Measurements from ENCODE around the gene PRKRA. TPM values are rescaled to one million over a fixed set of nuclear protein-coding genes. Genes with fewer than 3 reads are reported as not detected.
"Not testable (repeated sequence)": the region's sequence is repeated elsewhere in the genome, so short reads cannot be mapped to it uniquely, and the experiment has no call there.

PRKRA gene
- total RNA-seq, 1 experiment from 2014 or later: 95.5 TPM

DNA sequence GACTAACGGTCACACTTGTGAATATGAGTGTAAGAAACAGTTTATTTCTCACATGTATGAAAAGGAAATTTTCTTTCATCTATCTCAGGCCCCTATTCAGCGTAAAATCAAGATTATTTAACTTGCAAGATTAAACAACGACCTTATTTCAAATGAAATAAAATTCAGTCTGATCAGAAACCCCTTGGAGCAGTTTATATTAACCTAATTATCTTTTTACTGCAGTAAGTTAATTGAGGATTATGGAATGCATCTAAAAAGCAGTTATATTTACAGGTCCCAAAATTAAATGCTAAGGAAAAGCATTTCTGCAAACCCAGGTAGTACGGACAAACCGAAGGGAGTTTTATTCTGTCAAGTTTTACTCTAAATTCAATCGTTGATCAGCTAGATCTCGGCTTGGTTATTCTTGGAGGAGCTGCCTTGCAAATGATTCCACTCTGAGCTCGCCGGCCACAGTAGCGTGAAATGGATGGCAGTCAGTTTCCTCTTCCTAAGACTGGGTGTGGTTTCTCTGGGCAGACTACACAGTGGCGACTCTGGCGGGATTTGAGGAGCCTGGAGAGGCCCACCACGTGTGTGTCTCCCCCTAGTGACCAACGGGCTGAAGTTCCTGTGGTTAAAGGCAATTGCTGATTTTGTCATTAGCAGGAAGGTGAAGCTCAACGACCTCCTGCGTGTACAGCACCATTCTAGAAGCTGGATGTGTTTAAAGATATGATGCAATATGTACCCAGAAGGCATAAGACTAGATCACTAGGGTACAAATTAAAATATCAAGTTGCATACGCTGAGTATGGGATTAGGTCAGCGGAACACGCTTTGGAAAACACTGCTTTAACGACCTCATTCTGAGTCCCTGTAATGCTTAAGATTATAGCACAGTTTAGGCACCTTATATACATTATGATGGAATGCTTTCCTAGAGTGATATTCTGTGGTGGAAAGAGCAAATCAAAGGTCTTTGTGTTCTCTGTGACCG lies 36.4 kb downstream of the PRKRA start:
- peak; percentile 99 for DNase-seq (ENCODE audit: low read depth)

DNA sequence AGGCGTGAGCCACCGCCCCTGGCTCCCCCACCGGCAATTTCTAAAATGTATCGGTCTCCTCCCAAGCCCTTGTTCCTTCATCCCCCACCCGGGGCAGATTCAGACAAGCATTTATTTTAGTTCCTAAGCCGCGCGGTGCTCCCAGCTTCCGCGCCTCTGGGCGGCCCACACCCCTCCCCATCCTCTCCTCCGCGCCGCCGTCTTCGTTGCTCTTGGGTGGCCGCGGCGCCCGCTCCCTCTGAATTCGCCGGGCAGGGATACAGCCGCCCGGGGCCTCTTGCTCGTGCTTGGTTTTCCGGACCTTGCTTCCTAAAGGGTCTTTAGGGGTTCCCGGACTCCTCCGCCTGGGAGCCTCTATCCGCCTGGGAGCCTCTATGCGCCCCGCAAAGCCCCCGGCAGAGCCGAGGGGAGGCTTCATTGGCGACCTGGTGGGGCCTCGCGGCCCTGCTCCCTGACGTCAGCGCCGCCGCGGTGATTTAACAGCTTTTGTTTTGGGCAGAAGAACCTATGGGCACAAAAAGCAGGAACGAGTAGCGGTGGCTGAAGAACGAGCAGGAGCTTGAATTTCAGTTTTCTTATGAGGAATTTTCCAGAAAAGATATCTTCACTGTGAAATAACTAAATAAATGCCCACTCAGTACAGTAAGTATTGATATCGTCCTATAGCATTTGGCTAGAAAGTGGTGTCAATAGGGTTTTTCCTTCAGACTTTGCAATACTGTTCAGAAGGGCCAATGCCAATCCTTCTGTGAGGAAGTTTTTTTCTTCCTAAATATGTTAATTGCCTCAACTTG lies 37.3 kb downstream of the PRKRA start:
- DNase-seq (ENCODE audit: low read depth): peak; percentile 88

DNA sequence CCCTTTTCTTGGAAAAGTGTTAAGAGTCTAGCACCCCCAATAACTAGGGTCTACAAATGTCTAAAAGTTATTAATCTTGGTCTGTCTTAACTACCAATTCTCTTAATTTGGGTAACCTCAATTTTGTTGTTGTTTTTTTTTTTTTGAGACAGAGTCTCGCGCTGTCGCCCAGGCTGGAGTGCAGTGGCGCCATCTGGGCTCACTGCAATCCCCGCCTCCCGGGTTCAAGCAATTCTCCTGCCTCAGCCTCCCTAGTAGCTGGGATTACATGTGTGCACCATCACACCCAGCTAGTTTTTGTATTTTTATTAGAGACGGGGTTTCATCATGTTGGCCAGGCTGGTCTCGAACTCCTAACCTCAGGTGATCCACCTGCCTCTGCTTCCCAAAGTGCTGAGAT lies 38.5 kb downstream of the PRKRA start:
- not testable (repeated sequence) for DNase-seq (ENCODE audit: low read depth)

DNA sequence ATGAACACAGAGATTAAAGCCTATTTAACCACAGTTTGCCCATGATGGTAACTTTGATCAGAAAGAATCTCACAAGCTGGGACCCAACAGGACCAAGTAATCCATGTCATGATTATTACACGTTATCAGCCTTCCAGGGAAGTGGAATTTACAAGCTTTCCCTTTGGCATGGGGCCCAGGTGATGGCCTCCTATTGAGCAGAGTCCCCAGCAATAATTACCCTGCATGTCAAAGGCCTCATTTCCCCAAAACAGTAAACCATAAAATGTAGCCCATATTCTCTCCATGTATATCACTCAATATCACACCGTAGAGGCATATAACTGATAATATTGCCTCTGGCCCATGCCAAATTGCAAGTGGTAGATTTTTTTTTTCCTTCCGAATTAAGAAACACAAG lies 38.9 kb downstream of the PRKRA start:
- DNase-seq (ENCODE audit: low read depth): no peak

DNA sequence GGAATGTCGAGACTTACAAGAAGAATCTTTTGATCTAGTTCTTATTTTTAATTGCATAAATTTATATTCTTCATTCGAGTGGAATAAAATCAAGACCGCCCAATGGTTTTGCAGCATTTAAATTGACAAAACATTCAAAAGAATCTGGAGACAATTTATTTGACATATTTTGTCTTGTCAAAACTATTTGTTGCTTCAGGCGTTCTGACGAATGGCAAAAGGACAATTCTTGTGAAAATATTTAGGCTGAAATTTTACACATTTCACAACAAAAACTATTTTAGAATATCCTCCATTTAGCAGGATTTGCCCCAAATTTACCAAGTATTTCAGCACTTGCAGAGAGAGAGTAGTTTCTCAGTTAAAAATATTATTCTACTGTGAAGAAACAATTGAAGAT lies 41.7 kb downstream of the PRKRA start:
- DNase-seq (ENCODE audit: low read depth): no peak

DNA sequence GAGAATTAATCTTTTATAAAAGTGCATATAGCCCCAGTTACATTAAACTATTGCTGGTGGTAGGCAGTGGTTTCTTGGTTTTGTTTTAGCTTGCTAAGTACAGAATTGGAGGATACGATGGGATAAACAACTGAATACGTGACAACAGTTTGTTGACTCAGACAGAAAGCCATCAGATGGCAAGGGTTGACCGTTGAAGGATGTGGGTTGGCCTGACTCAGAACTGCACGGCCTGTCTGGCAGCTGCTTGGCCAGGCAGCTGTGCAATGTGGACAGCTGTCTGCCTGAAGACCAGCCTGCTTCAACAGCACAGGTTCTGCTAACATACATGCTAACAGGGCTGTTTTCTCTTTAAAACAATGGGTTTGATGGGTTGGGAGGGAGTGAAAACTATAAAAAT lies 46.6 kb downstream of the PRKRA start:
- peak; percentile 100 for DNase-seq (ENCODE audit: low read depth)

DNA sequence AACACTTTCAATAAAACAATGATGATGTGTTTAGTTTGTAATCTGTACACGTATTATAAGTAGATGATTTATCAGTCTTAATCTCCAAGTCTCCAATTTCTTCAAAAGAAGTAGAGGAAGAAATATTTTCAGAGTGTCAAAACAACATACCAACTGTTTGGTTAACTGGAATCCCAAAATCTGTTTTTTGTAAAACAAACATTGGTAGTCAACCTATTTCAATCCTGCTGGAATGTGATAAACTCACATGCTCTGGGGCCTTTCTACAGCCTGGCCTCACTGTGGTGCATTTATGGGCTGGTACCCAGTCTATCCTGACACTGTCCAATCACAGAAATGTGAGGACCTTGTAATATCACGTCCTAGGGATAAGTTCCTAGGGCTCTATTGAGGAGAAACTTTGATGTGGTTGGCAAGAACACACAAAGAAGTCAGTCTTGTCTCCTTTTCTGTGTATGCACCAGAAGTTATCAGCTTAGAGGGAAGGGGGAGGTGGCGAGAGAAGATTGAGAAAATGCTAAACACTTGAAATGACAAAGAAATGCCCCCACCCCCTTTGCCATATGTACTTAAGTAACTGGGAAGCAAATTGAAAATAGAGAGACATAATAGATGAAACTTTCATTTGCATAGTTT lies 47.2 kb downstream of the PRKRA start:
- peak; percentile 93 for DNase-seq (ENCODE audit: low read depth)

DNA sequence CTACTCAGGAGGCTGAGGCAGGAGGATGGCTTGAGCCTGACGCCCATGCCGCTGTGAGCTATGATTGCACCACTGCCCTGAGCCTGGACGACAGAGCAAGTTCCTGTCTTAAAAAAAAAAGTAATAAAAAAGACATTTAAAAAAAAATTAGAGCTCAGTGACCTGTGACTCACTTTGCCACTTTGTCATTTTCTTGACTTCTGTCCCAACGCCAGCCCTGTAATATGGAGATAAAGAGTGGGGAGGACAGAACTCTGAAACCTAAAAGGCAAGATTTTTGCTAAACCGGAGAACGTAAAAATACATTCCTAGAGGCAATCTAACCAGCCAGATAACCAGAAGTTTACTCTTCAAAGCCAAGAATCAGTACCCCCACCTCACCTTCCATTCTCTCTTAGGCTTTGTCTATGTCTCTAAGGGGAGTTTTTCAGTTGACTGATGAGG lies 49.0 kb downstream of the PRKRA start:
- no peak for DNase-seq (ENCODE audit: low read depth)

DNA sequence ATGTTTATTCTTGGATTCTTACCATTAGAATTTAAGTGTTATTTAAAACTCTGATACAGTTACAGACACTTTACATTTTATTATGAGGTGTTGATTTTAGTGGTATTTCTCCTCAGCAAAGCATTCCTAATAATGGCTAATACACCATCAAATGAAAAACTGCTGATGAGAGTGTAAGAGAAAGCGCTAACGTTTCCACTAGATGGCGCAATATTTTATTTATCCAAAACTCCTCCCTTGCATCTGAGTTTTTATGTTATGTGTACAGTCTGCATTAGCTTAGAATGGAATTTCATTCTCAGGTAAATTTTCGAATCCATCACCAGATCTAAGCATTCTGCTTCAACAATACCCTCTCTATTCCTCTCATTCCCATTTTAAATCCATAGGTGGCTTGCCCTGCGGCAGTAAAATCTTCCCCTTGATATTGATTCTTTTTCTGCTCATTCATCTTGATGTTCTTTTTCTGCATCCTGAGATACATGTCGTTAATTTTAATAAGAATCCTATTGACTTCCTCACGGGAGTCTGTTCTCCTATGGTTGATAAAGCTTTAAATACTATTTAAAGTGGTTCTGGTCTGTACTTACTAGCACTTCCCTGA lies 53.9 kb downstream of the PRKRA start:
- peak; percentile 57 for DNase-seq (ENCODE audit: low read depth)

DNA sequence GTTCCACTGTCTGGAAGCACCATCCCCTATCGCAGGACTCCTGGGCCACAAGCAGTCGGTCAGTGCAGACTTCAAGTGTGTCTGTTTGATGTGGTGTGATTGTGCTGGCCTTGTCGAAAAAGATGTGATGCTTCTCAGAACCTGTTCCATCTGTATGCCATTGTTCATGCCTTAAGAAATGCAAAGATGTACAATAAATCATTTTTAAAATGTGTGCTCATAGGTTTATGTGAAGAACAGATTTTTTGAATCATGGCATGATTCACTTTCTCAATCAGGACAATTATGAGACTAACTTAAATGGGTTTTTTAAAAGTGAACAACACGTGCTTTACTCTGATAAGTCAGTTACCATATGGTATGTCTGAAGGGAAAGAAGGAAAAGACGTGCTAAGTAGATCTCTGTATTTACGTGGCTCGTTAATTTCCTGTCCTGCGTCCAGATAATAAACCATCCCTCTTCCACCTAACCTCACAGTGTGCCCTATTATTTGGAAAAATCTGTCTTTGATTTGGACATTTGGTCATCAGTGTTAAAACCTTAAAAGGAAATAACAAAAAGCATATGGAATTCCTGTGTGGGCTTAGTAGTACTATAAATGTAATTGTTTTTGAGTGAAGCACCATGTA lies 54.9 kb downstream of the PRKRA start:
- no peak for DNase-seq (ENCODE audit: low read depth)

DNA sequence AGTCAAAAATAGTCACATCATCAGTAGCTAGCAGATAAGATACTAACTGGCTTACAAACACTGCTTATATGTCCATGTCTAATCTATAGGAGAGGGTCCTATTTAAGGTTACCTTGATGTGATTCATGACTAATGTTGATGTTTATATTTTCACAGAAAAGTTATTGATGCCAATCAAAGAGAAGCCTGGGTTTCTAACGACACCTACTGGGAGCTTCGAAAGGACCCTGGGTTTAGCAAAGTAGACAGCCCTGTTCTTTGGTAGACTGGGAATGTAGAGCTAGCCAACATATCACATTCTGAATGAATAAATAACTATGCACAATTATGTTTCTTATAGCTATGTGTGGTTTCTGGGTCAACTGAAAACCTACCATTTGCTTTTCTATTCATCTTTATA lies 55.7 kb downstream of the PRKRA start:
- DNase-seq (ENCODE audit: low read depth): no peak

DNA sequence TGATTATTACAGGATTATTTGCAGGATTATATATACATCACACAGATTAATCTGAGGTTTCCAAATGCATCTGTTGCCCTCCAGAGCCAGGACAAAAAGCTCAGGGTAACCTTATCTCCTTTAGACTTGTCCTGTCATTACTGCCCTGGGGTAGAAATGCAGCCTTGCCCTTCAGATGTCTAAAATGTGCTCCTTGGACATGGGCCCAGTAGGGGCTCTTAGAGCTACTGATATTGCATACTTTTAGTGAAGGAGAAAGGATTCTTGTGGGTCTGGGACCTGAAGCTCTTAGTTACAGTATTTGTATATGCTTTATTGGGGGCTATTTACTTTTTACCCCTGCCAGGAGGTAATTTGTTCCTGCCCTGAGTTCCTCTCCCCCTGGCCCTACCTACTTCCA lies 56.1 kb downstream of the PRKRA start:
- no peak for DNase-seq (ENCODE audit: low read depth)

DNA sequence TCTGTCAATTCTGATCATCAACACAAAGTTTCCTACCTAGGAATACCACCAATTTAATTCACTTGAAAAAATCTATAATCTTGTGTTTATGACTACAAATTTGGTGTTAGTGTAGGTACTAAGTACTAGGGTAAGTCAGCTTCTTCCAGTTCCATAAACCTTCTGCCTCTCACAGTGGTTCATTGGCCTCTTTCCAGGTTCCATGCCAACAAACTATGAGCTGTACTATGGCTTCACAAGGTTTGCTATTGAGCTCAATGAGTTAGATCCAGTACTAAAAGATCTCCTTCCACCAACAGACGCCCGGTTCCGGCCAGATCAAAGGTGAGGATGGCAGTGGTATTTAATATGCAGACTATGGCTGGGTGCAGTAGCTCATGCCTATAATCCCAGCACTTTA lies 58.8 kb downstream of the PRKRA start:
- peak; percentile 75 for DNase-seq (ENCODE audit: low read depth)

DNA sequence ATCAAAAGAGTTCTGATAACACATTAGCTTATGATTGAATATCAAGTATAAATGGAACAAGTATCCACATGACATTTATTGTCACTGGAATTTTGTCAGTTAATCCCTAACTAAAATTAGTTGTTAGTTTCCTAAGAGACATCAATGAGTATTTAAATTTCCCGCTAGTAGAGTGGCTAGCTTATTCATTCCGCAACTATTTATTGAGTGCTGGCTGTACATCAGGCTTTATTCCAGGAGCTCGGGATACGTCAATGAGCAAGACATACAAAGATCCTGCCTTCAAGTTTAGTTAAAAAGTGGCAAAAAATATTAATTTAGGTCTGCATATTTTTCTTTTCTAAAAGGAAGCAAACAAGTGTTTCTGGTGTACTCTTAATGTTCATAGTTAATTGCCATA lies 59.3 kb downstream of the PRKRA start:
- DNase-seq (ENCODE audit: low read depth): no peak

DNA sequence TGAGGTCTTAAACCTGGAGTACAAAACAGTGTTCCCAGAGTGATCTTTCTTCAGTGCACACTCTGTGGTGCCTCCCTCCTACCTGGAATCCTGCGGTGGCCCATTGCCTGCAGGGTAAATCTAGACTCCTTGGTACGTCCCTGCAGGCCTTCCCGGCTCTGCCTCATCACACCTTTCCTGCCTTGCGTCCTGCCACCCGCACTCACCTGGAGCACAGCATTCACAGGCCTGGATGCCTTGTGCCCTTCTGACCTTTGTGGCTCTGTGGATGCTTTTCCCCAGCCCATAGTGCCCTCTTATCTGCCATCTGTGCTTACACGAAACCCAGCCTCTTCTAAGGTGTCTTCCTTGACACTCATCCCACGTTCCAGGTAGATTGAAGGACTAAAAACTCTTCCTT lies 62.7 kb downstream of the PRKRA start:
- no peak for DNase-seq (ENCODE audit: low read depth)

DNA sequence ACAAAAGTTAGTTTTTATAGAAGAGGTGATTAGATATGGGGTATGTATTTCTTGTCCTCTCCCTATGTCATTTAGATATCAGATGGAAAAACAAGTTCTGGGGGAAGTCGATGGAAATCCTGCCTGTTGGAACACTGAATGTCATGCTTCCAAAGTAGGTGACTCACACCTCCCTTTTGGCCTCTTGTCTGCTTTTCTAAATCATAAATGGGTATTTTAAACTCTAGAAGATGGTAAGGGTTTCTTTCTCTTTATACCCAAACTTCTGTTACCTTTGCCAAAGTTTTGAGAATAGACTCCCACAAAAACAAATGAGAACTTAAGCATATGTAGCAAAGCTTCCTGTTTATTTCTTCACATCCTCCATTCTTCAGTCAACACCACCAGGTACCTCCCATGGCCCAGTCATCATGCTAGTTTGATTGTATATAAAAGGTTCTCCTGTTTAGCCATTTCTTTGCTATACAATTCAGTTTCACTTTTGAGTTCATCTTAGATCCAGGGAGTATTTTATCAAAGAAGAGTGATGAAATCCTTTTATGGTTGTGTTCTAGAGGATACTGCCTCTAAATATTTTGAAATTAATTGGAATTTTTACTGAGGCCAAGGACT lies 63.9 kb downstream of the PRKRA start:
- peak; percentile 33 for DNase-seq (ENCODE audit: low read depth)

DNA sequence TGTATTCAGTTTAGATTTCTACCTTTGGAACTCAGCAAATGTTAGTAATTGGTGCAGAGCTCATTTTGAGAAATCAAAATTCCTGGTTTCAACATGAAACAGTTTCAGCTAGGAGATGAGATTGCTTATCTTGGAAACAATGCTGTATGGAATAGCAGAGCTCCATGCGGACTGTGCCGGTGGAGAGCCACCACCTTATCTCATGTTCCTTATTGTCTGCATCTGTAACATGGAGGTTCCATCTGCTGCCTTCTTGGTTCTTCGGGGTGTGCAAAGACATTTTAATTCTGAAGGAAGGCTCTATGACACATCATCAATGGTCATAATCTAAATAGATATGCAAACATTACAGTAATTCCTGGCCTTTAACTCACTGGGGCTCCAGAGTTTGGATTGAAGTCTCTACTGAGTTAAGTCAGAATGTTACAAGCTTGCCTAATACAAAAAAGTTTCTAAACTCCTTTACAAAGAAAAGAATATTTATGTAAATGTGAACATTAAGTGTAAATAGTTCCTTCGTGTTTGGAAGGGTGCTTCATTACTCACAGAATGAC lies 65.3 kb downstream of the PRKRA start:
- DNase-seq (ENCODE audit: low read depth): no peak

DNA sequence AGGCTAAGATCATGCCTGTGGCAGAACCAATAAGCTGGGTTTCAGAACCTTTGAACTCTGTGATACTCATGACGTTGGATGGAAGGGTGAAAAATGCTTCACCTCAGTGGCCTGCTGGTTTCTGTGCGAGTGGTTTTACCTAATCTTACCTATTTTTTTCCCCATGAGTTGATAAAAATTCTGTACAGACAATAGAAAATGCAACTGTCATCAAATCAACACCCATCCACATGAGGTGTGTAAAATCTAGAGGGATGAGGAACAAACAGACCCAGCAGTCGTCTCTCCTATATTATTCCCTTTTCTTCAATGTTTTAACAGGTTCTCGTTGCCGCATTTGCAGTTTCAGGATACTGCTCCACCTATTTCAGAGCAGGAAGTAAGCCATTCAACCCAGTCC lies 67.3 kb downstream of the PRKRA start:
- no peak for DNase-seq (ENCODE audit: low read depth)

Data from LHCN-M2 (cell line).